Vagina (tissue), 2 donors: Measurements from ENCODE around the gene OLFM1. TPM values are rescaled to one million over a fixed set of nuclear protein-coding genes. Genes with fewer than 3 reads are reported as not detected.
"Not testable (repeated sequence)": the region's sequence is repeated elsewhere in the genome, so short reads cannot be mapped to it uniquely, and the experiment has no call there.

Experiments
- DNase-seq, 2 donors: peaks; one replicate each; pipeline ENCODE4 v3.0.0-alpha.2; 2017; ENCODE audit errors: extremely low spot score in 2 of 2
- H3K27ac ChIP-seq: fragments of 200-600 bp; sonication (generic); one replicate; pipeline ENCODE4 v1.5.1; 2019
- H3K27me3 ChIP-seq: fragments of 200-600 bp; sonication (generic); one replicate; pipeline ENCODE4 v1.5.1; 2019
- H3K36me3 ChIP-seq, 2 donors: fragments of 200-600 bp; sonication (generic); one replicate each; pipeline ENCODE4 v1.5.1; 2017 to 2019
- H3K4me1 ChIP-seq: fragments of 200-600 bp; sonication (generic); one replicate; pipeline ENCODE4 v1.5.1; 2019
- H3K4me3 ChIP-seq, 2 donors: fragments of 200-600 bp; sonication (generic); 1 replicate in 1 of 2; 2 replicates in 1 of 2; pipeline ENCODE4 v1.5.1; 2016 to 2019
- H3K9me3 ChIP-seq: fragments of 200-600 bp; sonication (generic); one replicate; pipeline ENCODE4 v1.5.1; 2019
- POLR2A ChIP-seq, 2 donors: fragments of 450-650 bp; IDR thresholded peaks; one replicate each; pipeline ENCODE4 v1.6.1; 2017; ENCODE audit warnings: antibody characterized with exemption in 2 of 2, mild to moderate bottlenecking in 2 of 2, moderate library complexity in 2 of 2
- POLR2AphosphoS5 ChIP-seq, 2 donors: sonication (generic); formaldehyde crosslinking; IDR thresholded peaks; one replicate each; pipeline ENCODE4 v1.9.0; 2017; ENCODE audit warnings: antibody characterized with exemption in 2 of 2, mild to moderate bottlenecking in 2 of 2, low read depth in 1 of 2; ENCODE audit not compliant: insufficient read depth in 1 of 2
- intact Hi-C: fragments of 100-400 bp; cut with DNase I; formaldehyde crosslinking; loops from one replicate; pipeline ENCODE4 v1.15.1; 2023
- total RNA-seq: library from RNA; depleted of rRNA; stranded (reverse); fragments of >200 nt; gene quantifications from one replicate; pipeline ENCODE4 v1.2.3, GENCODE V29; 2016
- TF ChIP-seq, protein P1 (sequence below), 3 experiments: fragments of 450-650 bp in 2 of 3; fragments of 200-600 bp in 1 of 3; sonication (generic) in 1 of 3; IDR thresholded peaks; one replicate each; pipeline ENCODE4 v1.5.1; 2017 to 2019; ENCODE audit warnings: antibody characterized with exemption in 3 of 3, mild to moderate bottlenecking in 2 of 3, moderate library complexity in 2 of 3

Gene OLFM1
- total RNA-seq, 1 donor from 2014 or later: 39.0 TPM

DNA sequence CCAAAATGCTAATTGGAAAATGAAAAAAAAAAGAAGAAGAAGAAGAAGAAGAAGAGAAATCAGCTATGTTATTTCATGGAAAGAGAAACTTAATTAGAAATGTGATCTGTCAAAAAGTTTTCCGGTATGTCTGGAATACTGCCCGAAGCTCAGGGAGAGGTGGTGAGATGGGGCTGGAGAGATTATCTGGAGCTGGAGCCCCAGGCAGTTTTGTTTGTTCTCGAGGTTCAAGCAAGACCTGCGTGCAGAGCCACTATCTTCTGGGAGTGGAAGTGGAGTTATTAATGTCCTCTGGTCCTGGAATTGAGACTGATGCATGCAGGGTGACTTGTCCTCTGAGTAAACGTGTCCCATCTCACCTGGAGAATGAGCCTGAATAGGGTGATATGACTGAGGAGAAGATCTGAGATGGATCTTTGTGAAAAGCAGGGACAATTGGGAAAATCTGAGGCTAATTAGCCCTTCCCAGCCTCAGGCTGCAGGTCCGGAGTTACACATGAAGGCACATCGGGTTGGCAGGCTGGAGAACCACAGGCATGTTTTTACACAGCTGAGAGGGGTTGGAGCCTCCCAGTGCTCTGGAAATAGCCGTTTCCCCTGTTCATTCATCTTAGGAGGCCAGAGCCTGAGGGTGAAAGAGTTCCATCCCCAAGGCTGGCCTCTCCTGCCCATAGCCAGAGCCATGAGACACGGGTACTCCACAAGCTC, 70.5 kb downstream of the OLFM1 start:
- no peak overlapping the region for H3K27ac ChIP-seq
- intact Hi-C loops: no loop called here
- H3K9me3 ChIP-seq: no peaks in the 10 kb centered on the region
- no peak for DNase-seq
- no peaks in the 10 kb centered on the region for H3K27me3 ChIP-seq
- no peaks in the 10 kb centered on the region for H3K4me1 ChIP-seq
- H3K4me3 ChIP-seq: no peak overlapping the region
- TF ChIP-seq POLR2AphosphoS5 (IDR thresholded peaks at IDR 0.05; ENCODE audit: insufficient read depth in 1 of 2, low read depth in 1 of 2) (no peak), POLR2A (IDR thresholded peaks at IDR 0.05) (no peak)
- TF ChIP-seq, protein P1, sequence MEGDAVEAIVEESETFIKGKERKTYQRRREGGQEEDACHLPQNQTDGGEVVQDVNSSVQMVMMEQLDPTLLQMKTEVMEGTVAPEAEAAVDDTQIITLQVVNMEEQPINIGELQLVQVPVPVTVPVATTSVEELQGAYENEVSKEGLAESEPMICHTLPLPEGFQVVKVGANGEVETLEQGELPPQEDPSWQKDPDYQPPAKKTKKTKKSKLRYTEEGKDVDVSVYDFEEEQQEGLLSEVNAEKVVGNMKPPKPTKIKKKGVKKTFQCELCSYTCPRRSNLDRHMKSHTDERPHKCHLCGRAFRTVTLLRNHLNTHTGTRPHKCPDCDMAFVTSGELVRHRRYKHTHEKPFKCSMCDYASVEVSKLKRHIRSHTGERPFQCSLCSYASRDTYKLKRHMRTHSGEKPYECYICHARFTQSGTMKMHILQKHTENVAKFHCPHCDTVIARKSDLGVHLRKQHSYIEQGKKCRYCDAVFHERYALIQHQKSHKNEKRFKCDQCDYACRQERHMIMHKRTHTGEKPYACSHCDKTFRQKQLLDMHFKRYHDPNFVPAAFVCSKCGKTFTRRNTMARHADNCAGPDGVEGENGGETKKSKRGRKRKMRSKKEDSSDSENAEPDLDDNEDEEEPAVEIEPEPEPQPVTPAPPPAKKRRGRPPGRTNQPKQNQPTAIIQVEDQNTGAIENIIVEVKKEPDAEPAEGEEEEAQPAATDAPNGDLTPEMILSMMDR (IDR thresholded peaks at IDR 0.05): no peak
- no peaks in the 10 kb centered on the region for H3K36me3 ChIP-seq

DNA sequence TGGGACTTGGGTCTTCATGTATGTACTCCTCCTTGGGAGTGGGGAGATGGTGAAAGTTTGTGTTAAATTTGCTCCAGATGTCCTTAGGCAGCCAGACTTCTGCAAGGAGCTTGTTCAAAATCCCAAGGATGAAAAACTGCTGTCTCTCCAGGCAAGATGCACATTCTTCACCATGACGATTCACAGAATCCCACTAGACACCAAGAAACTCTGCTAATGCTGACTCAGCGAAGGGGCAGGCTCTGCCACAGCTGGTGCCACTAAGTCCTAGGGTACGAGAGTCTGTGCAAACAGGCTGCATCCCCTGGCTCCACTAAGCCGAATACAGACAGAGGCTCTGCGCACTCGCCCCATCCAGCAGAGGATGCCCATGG, 71.1 kb downstream of the OLFM1 start:
- no peaks in the 10 kb centered on the region for H3K27me3 ChIP-seq
- no peak overlapping the region for H3K27ac ChIP-seq
- no peak for DNase-seq
- H3K4me1 ChIP-seq: no peaks in the 10 kb centered on the region
- TF ChIP-seq POLR2AphosphoS5 (IDR thresholded peaks at IDR 0.05; ENCODE audit: insufficient read depth in 1 of 2, low read depth in 1 of 2) (no peak), POLR2A (IDR thresholded peaks at IDR 0.05) (no peak)
- TF ChIP-seq, protein P1 (IDR thresholded peaks at IDR 0.05): no peak
- H3K4me3 ChIP-seq: no peak overlapping the region
- intact Hi-C loops: no loop called here
- no peaks in the 10 kb centered on the region for H3K36me3 ChIP-seq
- H3K9me3 ChIP-seq: no peaks in the 10 kb centered on the region

DNA sequence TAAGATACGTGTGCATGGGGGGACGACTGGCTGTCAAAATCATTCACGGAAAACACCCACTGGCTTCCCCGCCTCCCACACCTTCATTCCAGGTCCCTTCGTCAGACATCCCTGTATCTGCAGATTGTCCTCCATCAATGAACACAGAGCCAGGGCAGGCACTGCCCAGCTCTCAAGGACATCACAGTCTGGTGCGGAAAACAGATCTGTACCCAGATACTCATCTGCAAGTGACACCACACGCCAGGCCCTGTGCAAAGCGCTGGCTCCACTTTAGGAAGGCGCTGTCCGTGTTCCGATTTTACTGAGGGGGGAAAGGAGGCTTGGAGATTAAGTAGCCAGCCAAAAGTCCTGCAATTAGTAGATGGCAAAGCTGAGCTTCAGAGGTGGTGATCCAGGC, 72.3 kb downstream of the OLFM1 start:
- DNase-seq: no peak
- TF ChIP-seq, protein P1 (IDR thresholded peaks at IDR 0.05): no peak
- TF ChIP-seq POLR2AphosphoS5 (IDR thresholded peaks at IDR 0.05; ENCODE audit: insufficient read depth in 1 of 2, low read depth in 1 of 2) (no peak), POLR2A (IDR thresholded peaks at IDR 0.05) (no peak)
- intact Hi-C loops: no loop called here
- Histone ChIP-seq H3K9me3 (no peaks in the 10 kb centered on the region), H3K27ac (no peak overlapping the region), H3K4me3 (no peak overlapping the region), H3K27me3 (no peaks in the 10 kb centered on the region), H3K4me1 (no peaks in the 10 kb centered on the region), H3K36me3 (no peaks in the 10 kb centered on the region)

GRCh38 chr9:135160862-135161261, 73.4 kb downstream of the OLFM1 start:
- Histone ChIP-seq H3K27me3 (no peaks in the 10 kb centered on the region), H3K4me1 (no peaks in the 10 kb centered on the region), H3K27ac (no peak overlapping the region), H3K36me3 (no peaks in the 10 kb centered on the region), H3K9me3 (no peaks in the 10 kb centered on the region), H3K4me3 (no peak overlapping the region)
- TF ChIP-seq, protein P1 (IDR thresholded peaks at IDR 0.05): no peak
- TF ChIP-seq POLR2A (IDR thresholded peaks at IDR 0.05) (no peak), POLR2AphosphoS5 (IDR thresholded peaks at IDR 0.05; ENCODE audit: insufficient read depth in 1 of 2, low read depth in 1 of 2) (no peak)
- intact Hi-C loops: no loop called here
- DNase-seq: no peak

DNA sequence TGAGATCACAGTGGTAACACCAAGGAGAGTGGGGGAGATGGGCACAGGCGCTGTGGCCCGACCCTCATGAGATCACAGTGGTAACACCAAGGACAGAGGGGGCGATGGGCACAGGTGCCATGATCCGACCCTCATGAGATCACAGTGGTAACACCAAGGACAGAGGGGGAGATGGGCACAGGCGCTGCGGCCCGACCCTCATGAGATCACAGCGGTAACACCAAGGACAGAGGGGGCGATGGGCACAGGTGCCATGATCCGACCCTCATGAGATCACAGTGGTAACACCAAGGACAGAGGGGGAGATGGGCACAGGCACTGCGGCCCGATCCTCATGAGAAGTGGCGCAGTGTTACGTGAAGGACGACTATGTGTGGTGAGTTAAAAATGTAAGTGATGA, 75.1 kb downstream of the OLFM1 start:
- H3K4me3 ChIP-seq, H3K27ac ChIP-seq, intact Hi-C loops, H3K9me3 ChIP-seq, H3K36me3 ChIP-seq, H3K4me1 ChIP-seq, H3K27me3 ChIP-seq, DNase-seq: not testable (repeated sequence)
